SK-N-SH (cell line): ENCODE data around the gene RAB33B. TPM values are rescaled to one million over a fixed set of nuclear protein-coding genes. Genes with fewer than 3 reads are reported as not detected.

Experiments
- CTCF ChIA-PET: fragments of 300-600, 350-600 bp; formaldehyde crosslinking; extraction: SDS; loops from one replicate; lab custom pipeline; 2021; lab: Yijun Ruan, JAX
- POLR2A ChIA-PET: fragments of 350-600 bp; sonication (Branson Sonifier 250); formaldehyde crosslinking; extraction: SDS; loops from one replicate; lab custom pipeline; 2020; ENCODE audit warnings: antibody characterized with exemption, inconsistent platforms; lab: Yijun Ruan, JAX
- DNase-seq: peaks from one replicate; pipeline ENCODE4 v3.0.0; 2012
- H2AFZ ChIP-seq: fragments of 200-600 bp; sonication (generic); 2 replicates; pipeline ENCODE4 v1.8.1; 2016; ENCODE audit warnings: antibody characterized with exemption, mild to moderate bottlenecking, low read depth
- H3F3A ChIP-seq: fragments of 200-600 bp; sonication (generic); replicated peaks from 2 replicates; pipeline ENCODE3; 2016; ENCODE audit warnings: antibody characterized with exemption, mild to moderate bottlenecking; ENCODE audit not compliant: insufficient read depth
- H3K27ac ChIP-seq, 2 experiments: fragments of 200-500 bp in 1 of 2; fragments of 200-600 bp in 1 of 2; sonication (Bioruptor generic) in 1 of 2; sonication (generic), shearing (Covaris generic) in 1 of 2; 2 replicates each; pipeline versions ENCODE4 v1.5.1 to v1.6.1; 2014 to 2016; ENCODE audit warnings: low read depth in 2 of 2, inconsistent platforms in 1 of 2, low read length in 1 of 2, mild to moderate bottlenecking in 1 of 2, mixed read lengths in 1 of 2
- H3K27me3 ChIP-seq: fragments of 200-600 bp; sonication (generic), shearing (Covaris generic); 2 replicates; pipeline ENCODE4 v1.6.1; 2016; ENCODE audit warnings: mixed run types; ENCODE audit not compliant: insufficient read depth
- H3K36me3 ChIP-seq, 2 experiments: fragments of 200-500 bp in 1 of 2; fragments of 200-600 bp in 1 of 2; sonication (Bioruptor generic) in 1 of 2; sonication (generic) in 1 of 2; replicated peaks in 1 of 2; 2 replicates each; pipeline versions ENCODE3 to v1.5.1; 2014 to 2016; ENCODE audit warnings: low read length in 1 of 2, mild to moderate bottlenecking in 1 of 2; ENCODE audit not compliant: insufficient read depth in 2 of 2, control insufficient read depth in 1 of 2
- H3K4me1 ChIP-seq, 2 experiments: fragments of 200-500 bp in 1 of 2; fragments of 200-600 bp in 1 of 2; sonication (Bioruptor generic) in 1 of 2; sonication (generic), shearing (Covaris generic) in 1 of 2; 2 replicates each; pipeline versions ENCODE4 v1.5.1 to v1.6.1; 2014 to 2016; ENCODE audit warnings: low read depth in 1 of 2, low read length in 1 of 2, mixed run types in 1 of 2; ENCODE audit not compliant: insufficient read depth in 2 of 2, control insufficient read depth in 1 of 2
- H3K4me2 ChIP-seq: fragments of 200-600 bp; sonication (generic), shearing (Covaris generic); 2 replicates; pipeline ENCODE4 v1.6.1; 2017; ENCODE audit warnings: mixed run types
- H3K4me3 ChIP-seq, 2 experiments: fragments of 200-500 bp in 1 of 2; fragments of 200-600 bp in 1 of 2; sonication (Bioruptor generic) in 1 of 2; sonication (generic), shearing (Covaris generic) in 1 of 2; 2 replicates each; pipeline versions ENCODE4 v1.5.1 to v1.8.1; 2014 to 2016; ENCODE audit warnings: low read depth in 2 of 2, inconsistent platforms in 1 of 2, low read length in 1 of 2, mild to moderate bottlenecking in 1 of 2, mixed read lengths in 1 of 2, moderate library complexity in 1 of 2
- H3K79me2 ChIP-seq: fragments of 200-600 bp; sonication (generic); 2 replicates; pipeline ENCODE4 v1.8.1; 2017; ENCODE audit warnings: mild to moderate bottlenecking; ENCODE audit not compliant: insufficient read depth
- H3K9ac ChIP-seq: fragments of 200-600 bp; sonication (generic); 2 replicates; pipeline ENCODE4 v1.6.1; 2017; ENCODE audit warnings: mixed run types
- H3K9me2 ChIP-seq: fragments of 200-600 bp; sonication (generic); 2 replicates; pipeline ENCODE4 v1.6.1; 2017; ENCODE audit warnings: mixed run types
- H3K9me3 ChIP-seq: fragments of 200-600 bp; sonication (generic); 2 replicates; pipeline ENCODE4 v1.6.1; 2017; ENCODE audit warnings: mixed run types, mild to moderate bottlenecking, moderate library complexity
- H4K20me1 ChIP-seq: fragments of 200-600 bp; sonication (generic); 2 replicates; pipeline ENCODE4 v1.6.1; 2017; ENCODE audit warnings: mild to moderate bottlenecking, mixed run types; ENCODE audit not compliant: insufficient read depth
- CHD2 ChIP-seq: fragments of 150-350 bp; IDR thresholded peaks from 2 replicates; pipeline ENCODE4 v1.6.1; 2018; ENCODE audit warnings: low read length; ENCODE audit not compliant: partially characterized antibody
- FOSL2 ChIP-seq: IDR thresholded peaks from 2 replicates; pipeline ENCODE4 v1.4.0; 2012; ENCODE audit warnings: low read depth, mild to moderate bottlenecking, moderate library complexity, borderline replicate concordance
- FOXM1 ChIP-seq: IDR thresholded peaks from 2 replicates; pipeline ENCODE4 v1.4.0; 2012; ENCODE audit warnings: low read depth, mild to moderate bottlenecking
- JUND ChIP-seq: IDR thresholded peaks from 2 replicates; pipeline ENCODE4 v1.4.0; 2012
- RFX5 ChIP-seq: IDR thresholded peaks from 2 replicates; pipeline ENCODE4 v1.6.1; 2012; ENCODE audit warnings: mild to moderate bottlenecking, improper control_type of control experiment, low read length
- RXRA ChIP-seq: IDR thresholded peaks from 2 replicates; pipeline ENCODE4 v1.4.0; 2012; ENCODE audit warnings: low read depth, mild to moderate bottlenecking, borderline replicate concordance
- TCF12 ChIP-seq: IDR thresholded peaks from 2 replicates; pipeline ENCODE4 v1.4.0; 2012
- TEAD4 ChIP-seq: IDR thresholded peaks from 2 replicates; pipeline ENCODE4 v1.4.0; 2012; ENCODE audit warnings: mild to moderate bottlenecking, borderline replicate concordance; ENCODE audit not compliant: insufficient read depth
- YY1 ChIP-seq: IDR thresholded peaks from 2 replicates; pipeline ENCODE4 v1.4.0; 2012; ENCODE audit warnings: low read depth, mild to moderate bottlenecking
- WGBS: methylation state at CpG from one replicate; pipeline ENCODE4 v1.1.6; 2017; ENCODE audit warnings: low lambda C conversion rate; 5-methylcytosine and 5-hydroxymethylcytosine counted together
- polyA plus RNA-seq, 3 experiments: library from polyadenylated mRNA; depleted of rRNA; stranded (reverse); fragments of >200 nt; gene quantifications; 2 replicates each; pipeline ENCODE4 v1.2.3, GENCODE V29; 2012

The RAB33B gene
- polyA plus RNA-seq, 1 of the 3 experiments (the other 2 are of a cell fraction) = 2.3 TPM

GRCh38 chr4:139419388-139419914 is 34.5 kb upstream of the RAB33B start:
- H3K4me2 ChIP-seq = peak overlapping the region; percentile 8; the same call in 1 of the 2 replicates
- CTCF ChIA-PET = no interaction called here
- H3K79me2 ChIP-seq = no peaks in the 10 kb centered on the region
- POLR2A ChIA-PET = no interaction called here
- peaks cover 0 to 12% of the 10 kb centered on the region in 2 experiments; a peak in 1 of 4 replicates for H3K4me1 ChIP-seq
- H3K9me2 ChIP-seq = no peaks in the 10 kb centered on the region
- no peak overlapping the region for H3K27ac ChIP-seq
- H3K27me3 ChIP-seq = no peaks in the 10 kb centered on the region
- H3K36me3 ChIP-seq = peaks cover 0 to 5% of the 10 kb centered on the region in 2 experiments
- H3K9ac ChIP-seq = no peak overlapping the region
- WGBS = 73% methylated on average over 2 of the region's 2 CpGs
- H3K9me3 ChIP-seq = 0 out of 2 replicates have a peak, but pooled peaks cover 6% of the 10 kb centered on the region
- DNase-seq = no peak
- H3F3A ChIP-seq = no peaks in the 10 kb centered on the region
- no peak overlapping the region for H2AFZ ChIP-seq
- H4K20me1 ChIP-seq = no peaks in the 10 kb centered on the region
- no peak overlapping the region for H3K4me3 ChIP-seq
- no peak for TF ChIP-seq JUND
- TF ChIP-seq FOSL2 = no peak
- TF ChIP-seq TCF12 = peak; percentile 46; the same call in 1 of the 2 replicates
- TF ChIP-seq, all 33 proteins: peak for 1

GRCh38 chr4:139420652-139421051 is 33.3 kb upstream of the RAB33B start:
- TF ChIP-seq FOXM1 = no peak
- TF ChIP-seq YY1 = no peak
- Histone ChIP-seq H3K4me1 (peaks cover 0 to 12% of the 10 kb centered on the region in 2 experiments; a peak in 1 of 4 replicates), H3F3A (no peaks in the 10 kb centered on the region), H3K79me2 (no peaks in the 10 kb centered on the region), H3K4me3 (no peak overlapping the region), H3K27ac (no peak overlapping the region), H4K20me1 (no peaks in the 10 kb centered on the region), H3K27me3 (no peaks in the 10 kb centered on the region), H3K9me2 (no peaks in the 10 kb centered on the region), H3K9me3 (0 out of 2 replicates have a peak, but pooled peaks cover 6% of the 10 kb centered on the region), H3K4me2 (no peak overlapping the region), H3K36me3 (peaks cover 0 to 5% of the 10 kb centered on the region in 2 experiments), H3K9ac (no peak overlapping the region), H2AFZ (no peak overlapping the region)
- CTCF ChIA-PET = no interaction called here
- no peak for DNase-seq
- POLR2A ChIA-PET = interaction anchor here (0.6 kb wide), 1 partner anchor 376 kb away, joined by 3 read pairs; no protein-coding TSS in a partner anchor
- WGBS = 100% methylated on average over 1 of the region's 1 CpG

- POLR2A ChIA-PET = no interaction called here
- Histone ChIP-seq H4K20me1 (no peaks in the 10 kb centered on the region), H3F3A (no peaks in the 10 kb centered on the region), H3K27ac (no peak overlapping the region), H3K9ac (no peak overlapping the region), H3K27me3 (no peaks in the 10 kb centered on the region), H3K79me2 (no peaks in the 10 kb centered on the region), H3K4me2 (no peak overlapping the region), H3K4me1 (no peaks in the 10 kb centered on the region), H3K9me3 (peaks cover 16% of the 10 kb centered on the region), H2AFZ (no peak overlapping the region), H3K36me3 (peaks cover 0 to 17% of the 10 kb centered on the region in 2 experiments), H3K9me2 (no peaks in the 10 kb centered on the region), H3K4me3 (no peak overlapping the region)
- no peak for DNase-seq
- TF ChIP-seq CHD2 = no peak
- no peak for TF ChIP-seq RFX5
- TF ChIP-seq TEAD4 = no peak
- TF ChIP-seq RXRA = no peak
- WGBS = 96% methylated on average over 14 of the region's 23 CpGs
- CTCF ChIA-PET = interaction anchor here (1.0 kb wide), 1 partner anchor 8 kb away, joined by 3 read pairs; no protein-coding TSS in a partner anchor
Observed at GRCh38 chr4:139436122-139436521, 17.8 kb upstream of the RAB33B start.
